ENCODE measurements around the gene ERN1.

ERN1 gene

DNA sequence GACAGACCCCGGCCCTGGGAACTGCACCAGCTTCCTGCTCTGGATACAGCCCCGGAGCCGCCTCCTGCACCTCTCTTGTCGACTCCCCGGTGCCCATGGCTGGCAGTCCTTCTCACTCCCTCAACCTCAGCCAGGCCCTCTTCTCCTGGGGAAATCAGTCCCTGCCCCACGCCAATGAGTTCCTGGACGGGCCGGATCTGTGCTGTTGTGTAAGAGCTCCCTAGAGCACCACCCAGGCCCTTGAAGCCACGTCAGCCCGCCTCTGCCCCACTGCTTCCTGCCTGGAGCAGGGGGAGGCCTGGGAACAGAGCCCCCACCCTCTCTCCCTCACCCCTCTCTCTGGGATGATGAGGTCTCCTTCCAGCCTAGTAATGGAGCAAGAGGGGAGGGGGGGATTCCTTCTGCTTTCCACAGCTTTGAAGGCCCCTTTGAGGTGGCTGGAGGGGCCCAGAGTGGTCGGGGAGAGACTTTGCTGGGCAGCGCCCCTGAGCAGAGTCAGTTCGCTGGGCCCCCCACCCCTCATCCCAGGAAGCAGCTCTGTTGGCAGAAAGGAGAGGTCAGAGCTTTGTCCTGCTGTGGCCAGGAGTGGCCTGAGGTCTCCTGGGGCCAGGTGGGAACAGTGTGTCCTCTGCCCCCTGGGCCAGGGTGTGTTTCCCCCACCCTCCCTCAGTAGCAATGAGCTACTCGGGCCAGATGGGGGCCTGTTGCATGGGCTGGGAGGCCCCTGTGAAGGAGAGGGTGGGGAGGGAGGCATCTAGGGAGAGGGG lies 128.0 kb downstream of the ERN1 start:
- DNase-seq: no peak

GRCh38 chr17:64001091-64001579 lies 128.8 kb downstream of the ERN1 start:
- DNase-seq: no peak

- no peak for DNase-seq
These were observed 130.0 kb downstream of the ERN1 start for GRCh38 chr17:63999680-64000531.

DNA sequence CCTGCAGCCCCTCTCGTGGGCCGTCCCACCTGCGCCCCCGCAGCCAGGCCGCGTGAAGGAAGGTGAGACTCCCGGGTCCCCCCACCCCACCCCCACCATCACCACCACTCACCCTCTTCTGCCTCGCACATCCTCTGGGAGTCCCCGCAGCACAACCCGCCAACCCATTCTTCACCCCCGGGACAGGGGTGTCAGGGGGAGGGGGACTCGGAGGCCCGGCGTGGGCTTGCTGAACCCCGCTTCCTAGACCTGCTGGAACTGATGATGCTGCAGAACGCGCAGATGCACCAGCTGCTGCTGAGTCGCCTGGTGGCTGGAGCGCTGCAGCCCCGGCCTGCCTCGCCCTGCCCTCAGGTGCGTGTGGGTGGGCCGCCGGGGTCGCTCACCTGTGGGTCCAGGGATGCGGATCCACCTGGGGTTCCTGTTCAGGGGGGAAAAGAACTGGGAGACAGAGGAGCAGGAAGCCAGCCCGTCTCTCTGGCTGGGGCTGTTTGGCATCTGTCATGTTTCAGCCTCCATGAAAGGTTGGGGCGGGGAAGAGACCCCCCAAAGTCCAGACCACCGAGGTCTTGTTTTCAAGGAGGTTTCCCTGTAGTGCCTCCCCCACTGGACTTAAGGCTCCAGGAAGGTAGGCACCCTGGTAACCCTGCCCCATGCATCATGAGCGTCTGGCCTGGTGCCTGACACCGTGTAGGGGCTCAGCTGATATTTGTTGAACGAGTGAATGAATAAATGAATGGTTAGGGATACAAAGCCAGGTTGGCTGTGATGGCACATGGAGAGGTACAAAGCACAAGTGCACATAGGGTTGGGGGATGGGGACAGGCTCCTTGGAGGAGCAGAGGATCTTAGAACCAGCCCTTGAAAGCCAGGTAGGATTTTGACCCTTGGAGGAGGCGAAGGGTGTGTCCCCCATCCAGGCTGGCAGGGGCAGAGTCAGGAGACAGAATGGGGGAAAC lies 130.9 kb downstream of the ERN1 start:
- no peak for DNase-seq

- DNase-seq: peak; percentile 61 to 64
These were observed 131.8 kb downstream of the ERN1 start, which contains the start of gene PRR29 for GRCh38 chr17:63998050-63998720. Gene PRR29, plus strand, starts transcription at chr17:63998351. Its CDS starts 14 bp downstream, at chr17:63998365.

DNA sequence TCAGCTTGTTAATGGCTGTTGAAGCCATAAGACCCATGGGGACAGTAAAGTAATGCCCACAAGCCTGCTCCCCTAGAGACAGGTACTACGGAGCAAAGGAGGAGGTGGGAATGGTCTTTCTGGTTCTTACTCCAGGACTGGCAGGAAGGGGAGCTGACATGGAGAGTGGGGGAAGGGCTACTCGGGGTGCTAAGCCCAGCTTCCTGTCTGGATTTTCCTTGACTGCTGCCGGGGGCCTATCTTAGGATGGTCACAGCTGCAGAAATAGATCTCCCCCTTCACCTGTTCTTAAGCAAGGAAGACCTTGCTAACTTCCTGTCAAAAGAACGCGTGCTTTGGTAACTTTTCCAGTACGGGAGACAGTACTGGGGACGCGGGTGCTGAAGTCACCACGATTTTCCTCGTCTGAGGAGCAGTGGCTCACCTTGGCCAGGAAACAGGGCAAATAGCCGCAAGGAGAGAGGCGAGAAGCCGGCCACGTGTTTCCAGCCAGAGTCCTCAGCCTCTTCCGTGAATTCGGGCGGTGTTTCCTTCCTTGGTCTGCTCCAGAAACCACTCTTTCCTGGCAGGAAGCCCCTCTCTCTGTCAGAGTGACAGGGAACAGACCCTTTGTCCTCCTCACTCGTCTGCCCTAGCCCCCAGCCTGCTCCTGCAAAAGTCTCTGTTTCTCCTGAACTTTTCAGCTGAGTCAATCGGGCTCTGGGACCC lies 132.4 kb downstream of the ERN1 start:
- DNase-seq: no peak

DNA sequence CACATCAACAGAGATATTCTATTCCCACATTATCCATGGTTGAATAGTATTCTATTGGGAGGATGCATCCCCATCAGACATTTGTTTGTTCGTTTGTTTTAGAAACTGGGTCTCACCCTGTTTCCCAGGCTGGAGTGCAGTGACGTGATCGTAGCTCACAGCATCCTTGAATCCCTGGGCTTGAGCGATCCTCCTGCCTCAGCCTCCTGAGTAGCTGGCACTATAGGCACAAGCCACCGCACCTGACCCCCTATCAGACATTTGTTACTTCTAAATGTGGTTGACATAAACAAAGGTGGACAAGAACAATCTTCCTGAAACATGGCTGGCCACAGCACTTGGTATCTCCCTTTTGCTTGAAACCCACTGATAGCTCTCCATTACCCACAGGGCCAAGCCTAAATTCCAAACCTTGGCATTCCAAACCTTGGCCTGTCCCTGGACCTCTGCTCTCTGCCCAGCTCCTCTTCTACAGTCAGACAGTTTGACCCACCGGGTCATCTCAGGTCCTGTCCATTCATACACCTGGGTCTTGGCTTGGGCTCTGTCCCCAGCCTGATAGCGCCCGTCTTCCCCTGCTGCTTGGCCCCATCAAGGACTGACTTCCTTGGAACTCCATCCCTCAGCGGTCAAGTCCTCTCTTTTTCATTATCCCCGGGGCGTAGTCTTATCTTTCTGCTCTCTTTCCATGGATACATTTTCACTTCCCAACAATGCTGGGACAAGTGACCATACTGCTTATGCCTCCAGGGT lies 133.3 kb downstream of the ERN1 start:
- no peak for DNase-seq

GRCh38 chr17:63995626-63996025 lies 134.3 kb downstream of the ERN1 start:
- no peak for DNase-seq

DNA sequence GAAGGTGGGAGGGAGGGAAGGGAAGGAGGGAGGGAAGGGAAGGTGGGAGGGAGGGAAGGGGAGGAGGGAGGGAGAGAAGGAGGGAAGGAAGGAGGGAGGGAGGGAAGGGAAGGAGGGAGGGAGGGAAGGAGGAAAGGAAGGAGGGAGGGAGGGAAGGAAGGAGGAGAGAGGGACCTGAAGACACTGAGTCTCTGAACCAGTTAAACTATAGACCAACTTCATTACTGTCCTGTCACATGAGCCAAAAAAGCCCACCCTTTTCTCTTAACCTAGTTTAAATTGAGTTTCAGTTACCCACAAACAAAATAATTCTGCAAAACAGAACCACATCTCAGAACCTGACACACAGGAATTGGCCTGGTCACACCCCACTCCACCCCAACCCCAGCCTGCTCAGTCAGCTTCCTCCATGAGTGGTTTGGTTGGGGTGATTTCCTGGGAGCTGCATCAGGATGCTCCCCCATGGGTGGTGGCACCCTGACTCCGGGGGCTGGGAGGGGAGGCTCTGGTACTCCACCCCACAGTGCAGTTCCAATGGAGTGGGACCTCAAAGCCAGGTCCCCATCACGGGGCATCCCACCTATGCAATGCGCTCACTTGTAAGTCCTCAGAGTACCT lies 136.5 kb downstream of the ERN1 start:
- DNase-seq: no peak

GRCh38 chr17:63991611-63992010 lies 138.3 kb downstream of the ERN1 start:
- DNase-seq: no peak

GRCh38 chr17:63989622-63990345 lies 140.2 kb downstream of the ERN1 start:
- no peak for DNase-seq

All from stimulated activated CD4-positive, alpha-beta T cell treated with anti-CD3 and anti-CD28 coated beads, Interleukin-2, amount 100 ng/mL, for 48 hours (primary cell).